Astrocyte (in vitro differentiated cells and primary cell): ENCODE data around the gene LOXL4.

Source experiments
- EZH2 ChIP-seq: IDR thresholded peaks from 2 replicates; pipeline ENCODE4 v1.6.1; 2012; ENCODE audit warnings: mild to moderate bottlenecking, low read length, inconsistent platforms; ENCODE audit not compliant: insufficient read depth
- TF ChIP-seq, protein P1 (sequence below): IDR thresholded peaks from 2 replicates; pipeline ENCODE4 v1.5.1; 2011; ENCODE audit warnings: low read depth, mild to moderate bottlenecking, inconsistent platforms, low read length, moderate library complexity; ENCODE audit not compliant: insufficient read depth

DNA sequence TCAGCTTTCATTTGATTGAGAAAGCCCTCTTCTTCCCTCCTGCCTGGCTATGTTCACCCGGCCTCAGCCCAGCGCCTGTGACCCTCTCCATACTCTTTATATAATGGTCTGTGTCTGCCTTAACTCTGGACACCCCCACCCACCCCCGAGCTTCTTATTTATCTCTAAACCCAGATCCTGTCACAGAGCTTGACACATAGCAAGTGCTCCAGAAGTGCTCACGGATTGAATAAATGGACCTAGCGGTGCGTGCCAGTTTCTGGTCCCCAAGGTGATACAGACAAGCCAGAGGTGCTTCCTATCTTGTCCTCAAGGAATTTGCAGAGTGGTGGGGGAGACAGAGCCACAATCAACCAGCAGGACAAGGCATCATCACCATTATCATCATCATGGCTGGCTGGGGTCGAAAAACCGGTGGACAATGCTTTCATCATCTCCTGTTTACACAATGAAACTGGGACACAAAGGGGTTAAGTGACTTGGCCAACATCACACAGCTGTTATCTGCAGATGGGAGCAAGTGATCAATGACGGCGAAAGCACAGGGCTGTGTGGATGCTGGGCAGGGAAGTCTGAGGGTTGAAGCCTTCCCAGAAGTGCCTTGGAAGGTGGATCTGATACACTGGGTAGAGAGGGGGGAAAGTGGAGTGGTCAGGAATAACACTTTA is 2.2 kb upstream of the LOXL4 start:
- TF ChIP-seq, protein P1, sequence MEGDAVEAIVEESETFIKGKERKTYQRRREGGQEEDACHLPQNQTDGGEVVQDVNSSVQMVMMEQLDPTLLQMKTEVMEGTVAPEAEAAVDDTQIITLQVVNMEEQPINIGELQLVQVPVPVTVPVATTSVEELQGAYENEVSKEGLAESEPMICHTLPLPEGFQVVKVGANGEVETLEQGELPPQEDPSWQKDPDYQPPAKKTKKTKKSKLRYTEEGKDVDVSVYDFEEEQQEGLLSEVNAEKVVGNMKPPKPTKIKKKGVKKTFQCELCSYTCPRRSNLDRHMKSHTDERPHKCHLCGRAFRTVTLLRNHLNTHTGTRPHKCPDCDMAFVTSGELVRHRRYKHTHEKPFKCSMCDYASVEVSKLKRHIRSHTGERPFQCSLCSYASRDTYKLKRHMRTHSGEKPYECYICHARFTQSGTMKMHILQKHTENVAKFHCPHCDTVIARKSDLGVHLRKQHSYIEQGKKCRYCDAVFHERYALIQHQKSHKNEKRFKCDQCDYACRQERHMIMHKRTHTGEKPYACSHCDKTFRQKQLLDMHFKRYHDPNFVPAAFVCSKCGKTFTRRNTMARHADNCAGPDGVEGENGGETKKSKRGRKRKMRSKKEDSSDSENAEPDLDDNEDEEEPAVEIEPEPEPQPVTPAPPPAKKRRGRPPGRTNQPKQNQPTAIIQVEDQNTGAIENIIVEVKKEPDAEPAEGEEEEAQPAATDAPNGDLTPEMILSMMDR = no peak
- no peak for TF ChIP-seq EZH2
